HCT116 (cell line): Measurements from ENCODE around the gene NCAPH2.

Experiments used
- ATF3 ChIP-seq: IDR thresholded peaks from 2 replicates; pipeline ENCODE4 v1.6.1; 2012
- CBX3 ChIP-seq: IDR thresholded peaks from 2 replicates; pipeline ENCODE4 v1.6.1; 2012; ENCODE audit warnings: low read depth
- CTCF ChIP-seq, 3 experiments: fragments of 200-600 bp in 1 of 3; sonication (generic) in 1 of 3; IDR thresholded peaks in 2 of 3; conservative IDR thresholded peaks in 1 of 3; 2 replicates each; pipeline ENCODE4 v1.5.1; 2012 to 2017; ENCODE audit warnings: low read depth in 2 of 3, low read length in 2 of 3, antibody characterized with exemption in 1 of 3, borderline replicate concordance in 1 of 3, control low read depth in 1 of 3, mild to moderate bottlenecking in 1 of 3, mixed read lengths in 1 of 3, mixed run types in 1 of 3, moderate library complexity in 1 of 3; ENCODE audit not compliant: insufficient read depth in 1 of 3
- EGR1 ChIP-seq: IDR thresholded peaks from 2 replicates; pipeline ENCODE4 v1.6.1; 2012; ENCODE audit warnings: low read depth
- EZH2 ChIP-seq: fragments of 200-600 bp; sonication (generic); IDR thresholded peaks from 2 replicates; pipeline ENCODE4 v1.6.1; 2017; ENCODE audit warnings: antibody characterized with exemption, mixed run types
- EZH2phosphoT487 ChIP-seq: fragments of 200-600 bp; IDR thresholded peaks from 2 replicates; pipeline ENCODE4 v1.6.1; 2018; ENCODE audit warnings: antibody characterized with exemption, borderline replicate concordance
- FOSL1 ChIP-seq: IDR thresholded peaks from 2 replicates; pipeline ENCODE4 v1.6.1; 2012; ENCODE audit warnings: low read depth
- JUND ChIP-seq: IDR thresholded peaks from 2 replicates; pipeline ENCODE4 v1.6.1; 2012
- POLR2A ChIP-seq: IDR thresholded peaks from 2 replicates; pipeline ENCODE4 v1.7.0; 2011; ENCODE audit warnings: borderline replicate concordance; ENCODE audit not compliant: insufficient read depth, insufficient read length; ENCODE audit errors: extremely low read depth
- POLR2AphosphoS5 ChIP-seq: IDR thresholded peaks from 2 replicates; pipeline ENCODE4 v1.6.1; 2011; ENCODE audit warnings: mild to moderate bottlenecking, low read depth, low read length, moderate library complexity
- RAD21 ChIP-seq: IDR thresholded peaks from 2 replicates; pipeline ENCODE4 v1.6.1; 2012; ENCODE audit warnings: low read depth, mild to moderate bottlenecking
- REST ChIP-seq: IDR thresholded peaks from 2 replicates; pipeline ENCODE4 v1.6.1; 2012; ENCODE audit warnings: low read depth
- ZNF274 ChIP-seq: fragments of 200-500 bp; sonication (Bioruptor generic); IDR thresholded peaks from 2 replicates; pipeline ENCODE4 v1.6.1; 2014; ENCODE audit warnings: mild to moderate bottlenecking, low read depth, low read length, inconsistent platforms

- TF ChIP-seq JUND (no peak), ATF3 (no peak), CTCF (IDR thresholded peaks at IDR 0.05 in 2 of 3, conservative IDR thresholded peaks at IDR 0.05 in 1 of 3; ENCODE audit: borderline replicate concordance in 1 of 3, insufficient read depth in 1 of 3, low read depth in 2 of 3, low read length in 2 of 3) (no peak), RAD21 (no peak), POLR2AphosphoS5 (no peak), POLR2A (no peak), EZH2 (no peak), EGR1 (no peak), EZH2phosphoT487 (no peak), REST (no peak), ZNF274 (no peak), FOSL1 (no peak), CBX3 (no peak)
Observed at GRCh38 chr22:50481045-50481439, 27.0 kb upstream of the NCAPH2 start.
